HepG2 (cell line): ENCODE data around the gene TASP1. TPM values are rescaled to one million over a fixed set of nuclear protein-coding genes. Genes with fewer than 3 reads are reported as not detected.

ENCODE experiments used
- ARID3A ChIP-seq: IDR thresholded peaks from 2 replicates; pipeline ENCODE4 v1.6.1; 2012; ENCODE audit warnings: low read depth, low read length, improper control_type of control experiment
- ATF3 ChIP-seq: sonication (generic); formaldehyde crosslinking; IDR thresholded peaks from 2 replicates; pipeline ENCODE4 v1.4.0; 2020; ENCODE audit warnings: missing genetic modification reagents
- BRD4 ChIP-seq: sonication (generic); formaldehyde crosslinking; IDR thresholded peaks from 2 replicates; pipeline ENCODE4 v1.4.0; 2020; ENCODE audit warnings: missing genetic modification reagents
- BRF2 ChIP-seq: sonication (generic); formaldehyde crosslinking; IDR thresholded peaks from 2 replicates; pipeline ENCODE4 v1.8.1; 2022; ENCODE audit warnings: mild to moderate bottlenecking, missing genetic modification reagents
- CREM ChIP-seq, 2 experiments: sonication (generic) in 1 of 2; formaldehyde crosslinking in 1 of 2; IDR thresholded peaks; 2 replicates each; pipeline versions ENCODE4 v1.4.0 to v1.6.1; 2016 to 2020; ENCODE audit warnings: antibody characterized with exemption in 1 of 2, mild to moderate bottlenecking in 1 of 2, missing genetic modification reagents in 1 of 2
- ELF3 ChIP-seq: IDR thresholded peaks from 2 replicates; pipeline ENCODE4 v1.6.1; 2016; ENCODE audit warnings: missing genetic modification reagents, missing compliant biosample characterization
- GLI4 ChIP-seq: sonication (generic); formaldehyde crosslinking; IDR thresholded peaks from 2 replicates; pipeline ENCODE4 v1.5.1; 2020; ENCODE audit warnings: missing genetic modification reagents, mild to moderate bottlenecking, moderate library complexity, borderline replicate concordance
- HHEX ChIP-seq: IDR thresholded peaks from 2 replicates; pipeline ENCODE4 v1.6.1; 2016; ENCODE audit warnings: control low read depth
- HIC2 ChIP-seq: sonication (generic); formaldehyde crosslinking; IDR thresholded peaks from 2 replicates; pipeline ENCODE4 v1.9.0; 2022; ENCODE audit warnings: low read depth, missing genetic modification reagents
- KAT7 ChIP-seq: IDR thresholded peaks from 2 replicates; pipeline ENCODE4 v1.6.1; 2018; ENCODE audit warnings: borderline replicate concordance, missing compliant biosample characterization
- MEIS1 ChIP-seq: sonication (generic); formaldehyde crosslinking; IDR thresholded peaks from 2 replicates; pipeline ENCODE4 v1.9.0; 2021; ENCODE audit warnings: mild to moderate bottlenecking, missing genetic modification reagents, moderate library complexity, borderline replicate concordance
- PHF8 ChIP-seq: sonication (generic); formaldehyde crosslinking; IDR thresholded peaks from 2 replicates; pipeline ENCODE4 v1.5.0; 2020; ENCODE audit warnings: missing genetic modification reagents
- ZBTB39 ChIP-seq: sonication (generic); formaldehyde crosslinking; IDR thresholded peaks from 2 replicates; pipeline ENCODE4 v1.5.0; 2020; ENCODE audit warnings: missing genetic modification reagents
- ZFP36L1 ChIP-seq: sonication (generic); formaldehyde crosslinking; IDR thresholded peaks from 2 replicates; pipeline ENCODE4 v1.8.0; 2022; ENCODE audit warnings: mild to moderate bottlenecking, missing genetic modification reagents, moderate library complexity
- ZNF615 ChIP-seq: sonication (generic); formaldehyde crosslinking; IDR thresholded peaks from 2 replicates; pipeline ENCODE4 v1.5.0; 2020; ENCODE audit warnings: mild to moderate bottlenecking, missing genetic modification reagents, borderline replicate concordance
- ZNF652 ChIP-seq: IDR thresholded peaks from 2 replicates; pipeline ENCODE4 v1.6.1; 2016; ENCODE audit warnings: low read depth, borderline replicate concordance
- polyA plus RNA-seq, 8 experiments: library from polyadenylated mRNA; depleted of rRNA in 3 of 8; stranded (reverse) in 7 of 8; unstranded in 1 of 8; fragments of >200 nt; fragmentation: Illumina TruSeq in 4 of 8; extraction: Trizol in 4 of 8; gene quantifications; 2 replicates each; pipeline versions ENCODE4 v1.2.1 to v1.2.3, GENCODE V29; 2011 to 2016; ENCODE audit warnings: low read depth in 4 of 8, missing spikeins in 1 of 8, mixed read lengths in 1 of 8; ENCODE audit not compliant: insufficient read depth in 1 of 8
- total RNA-seq, 5 experiments: library from RNA; depleted of rRNA; stranded (reverse); fragments of >200 nt; fragmentation: Illumina TruSeq; extraction: Trizol; gene quantifications; 2 replicates each; pipeline ENCODE4 v1.2.3, GENCODE V29; 2016; ENCODE audit warnings: low read depth in 1 of 5

TASP1 gene
- total and polyA plus RNA-seq, 2 of the 13 experiments (the other 11 are each of a cell fraction or from before 2014, with no cell fraction given) = 10.0 to 25.2 TPM

- TF ChIP-seq ZNF652 (CRISPR knock-in tag) (no peak; the same call in 1 of the 2 replicates), GLI4 (no peak), PHF8 (no peak), CREM (IDR thresholded peaks at IDR 0.05) (peak; percentile 51; the same call in 1 of the 2 replicates), CREM (CRISPR knock-in tag; IDR thresholded peaks at IDR 0.05) (no peak), ARID3A (peak; percentile 78), ATF3 (CRISPR knock-in tag) (no peak), ZNF615 (CRISPR knock-in tag) (no peak), ZBTB39 (CRISPR knock-in tag) (no peak), ELF3 (peak; percentile 96), MEIS1 (CRISPR knock-in tag) (0 out of 2 replicates have a peak, but pooled peaks have one; percentile 24), ZFP36L1 (CRISPR knock-in tag) (no peak), HHEX (CRISPR knock-in tag) (0 out of 2 replicates have a peak, but pooled peaks have one; percentile 25), KAT7 (CRISPR knock-in tag) (no peak; the same call in 1 of the 2 replicates), BRF2 (CRISPR knock-in tag) (no peak), BRD4 (CRISPR knock-in tag) (no peak), HIC2 (no peak)
Measured at GRCh38 chr20:13423472-13424173, 215.1 kb downstream of the TASP1 start (continued).
